Gastroesophageal sphincter (tissue), 3 donors: ENCODE measurements around the gene TIMM17B.
"Not testable (repeated sequence)": the region's sequence is repeated elsewhere in the genome, so short reads cannot be mapped to it uniquely, and the experiment has no call there.

Source experiments
- EP300 ChIP-seq: sonication (generic); formaldehyde crosslinking; IDR thresholded peaks from one replicate; pipeline ENCODE4 v1.6.1; 2017; ENCODE audit warnings: antibody characterized with exemption, mild to moderate bottlenecking
- TF ChIP-seq, protein P1 (sequence below), 4 experiments: fragments of 200-600 bp in 2 of 4; fragments of 450-650 bp in 2 of 4; sonication (generic) in 1 of 4; IDR thresholded peaks; one replicate each; pipeline ENCODE4 v1.5.1; 2017 to 2019; ENCODE audit warnings: antibody characterized with exemption in 4 of 4, mild to moderate bottlenecking in 2 of 4, moderate library complexity in 2 of 4

DNA sequence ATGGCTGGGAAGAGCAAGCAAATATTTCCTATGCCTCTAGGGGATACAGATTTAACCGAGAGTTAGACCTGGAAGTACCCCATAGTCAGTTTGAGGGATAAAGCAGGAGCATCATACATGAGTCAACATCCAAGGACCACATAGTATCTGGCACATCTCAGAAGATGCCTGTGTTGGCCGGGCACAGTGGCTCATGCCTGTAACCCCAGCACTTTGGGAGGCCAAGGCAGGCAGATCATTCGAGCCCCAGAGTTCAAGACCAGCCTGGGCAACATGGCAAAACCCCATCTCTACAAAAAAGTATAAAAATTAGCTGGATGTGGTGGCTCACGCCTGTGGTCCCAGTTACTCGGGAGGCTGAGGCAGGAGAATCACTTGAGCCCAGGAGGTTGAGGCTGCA is 11.0 kb downstream of the TIMM17B start:
- TF ChIP-seq, protein P1, sequence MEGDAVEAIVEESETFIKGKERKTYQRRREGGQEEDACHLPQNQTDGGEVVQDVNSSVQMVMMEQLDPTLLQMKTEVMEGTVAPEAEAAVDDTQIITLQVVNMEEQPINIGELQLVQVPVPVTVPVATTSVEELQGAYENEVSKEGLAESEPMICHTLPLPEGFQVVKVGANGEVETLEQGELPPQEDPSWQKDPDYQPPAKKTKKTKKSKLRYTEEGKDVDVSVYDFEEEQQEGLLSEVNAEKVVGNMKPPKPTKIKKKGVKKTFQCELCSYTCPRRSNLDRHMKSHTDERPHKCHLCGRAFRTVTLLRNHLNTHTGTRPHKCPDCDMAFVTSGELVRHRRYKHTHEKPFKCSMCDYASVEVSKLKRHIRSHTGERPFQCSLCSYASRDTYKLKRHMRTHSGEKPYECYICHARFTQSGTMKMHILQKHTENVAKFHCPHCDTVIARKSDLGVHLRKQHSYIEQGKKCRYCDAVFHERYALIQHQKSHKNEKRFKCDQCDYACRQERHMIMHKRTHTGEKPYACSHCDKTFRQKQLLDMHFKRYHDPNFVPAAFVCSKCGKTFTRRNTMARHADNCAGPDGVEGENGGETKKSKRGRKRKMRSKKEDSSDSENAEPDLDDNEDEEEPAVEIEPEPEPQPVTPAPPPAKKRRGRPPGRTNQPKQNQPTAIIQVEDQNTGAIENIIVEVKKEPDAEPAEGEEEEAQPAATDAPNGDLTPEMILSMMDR (IDR thresholded peaks at IDR 0.05) = not testable (repeated sequence)
- TF ChIP-seq EP300 = not testable (repeated sequence)
